HEK293 (cell line): Measurements from ENCODE around the gene RPL36.
A peak's percentile ranks its signal among the peaks of the same experiment; 100 is the strongest.

ENCODE experiments used
- BCL11B ChIP-seq: fragments of 450-650 bp; formaldehyde crosslinking; IDR thresholded peaks from 2 replicates; pipeline ENCODE4 v1.5.1; 2016; ENCODE audit warnings: low read depth, missing biosample characterization, missing genetic modification characterization
- HIC1 ChIP-seq: fragments of 450-650 bp; formaldehyde crosslinking; IDR thresholded peaks from 2 replicates; pipeline ENCODE4 v1.5.1; 2016; ENCODE audit warnings: missing biosample characterization, missing genetic modification characterization
- KLF8 ChIP-seq: fragments of 450-650 bp; formaldehyde crosslinking; IDR thresholded peaks from 2 replicates; pipeline ENCODE4 v1.5.1; 2016; ENCODE audit warnings: missing biosample characterization, missing genetic modification characterization
- SCRT1 ChIP-seq: fragments of 450-650 bp; formaldehyde crosslinking; IDR thresholded peaks from 2 replicates; pipeline ENCODE4 v1.5.1; 2016; ENCODE audit warnings: missing biosample characterization, missing genetic modification characterization, borderline replicate concordance
- SP3 ChIP-seq: fragments of 450-650 bp; formaldehyde crosslinking; IDR thresholded peaks from 2 replicates; pipeline ENCODE4 v1.5.1; 2016; ENCODE audit warnings: missing biosample characterization, missing genetic modification characterization
- SP7 ChIP-seq: fragments of 450-650 bp; formaldehyde crosslinking; IDR thresholded peaks from 2 replicates; pipeline ENCODE4 v1.5.1; 2016; ENCODE audit warnings: missing biosample characterization, missing genetic modification characterization
- ZBTB44 ChIP-seq: fragments of 450-650 bp; IDR thresholded peaks from 2 replicates; pipeline ENCODE4 v1.5.1; 2018; ENCODE audit warnings: missing biosample characterization, mild to moderate bottlenecking, missing genetic modification characterization
- ZBTB48 ChIP-seq: fragments of 450-650 bp; formaldehyde crosslinking; IDR thresholded peaks from 2 replicates; pipeline ENCODE4 v1.5.1; 2016; ENCODE audit warnings: missing biosample characterization, missing genetic modification characterization
- ZFHX2 ChIP-seq: fragments of 450-650 bp; formaldehyde crosslinking; conservative IDR thresholded peaks from 2 replicates; pipeline ENCODE4 v1.5.1; 2016; ENCODE audit warnings: missing biosample characterization, missing genetic modification characterization
- ZNF114 ChIP-seq: fragments of 450-650 bp; formaldehyde crosslinking; IDR thresholded peaks from 2 replicates; pipeline ENCODE4 v1.5.0; 2017; ENCODE audit warnings: missing biosample characterization, missing genetic modification characterization
- ZNF121 ChIP-seq: fragments of 450-650 bp; formaldehyde crosslinking; IDR thresholded peaks from 2 replicates; pipeline ENCODE4 v1.5.1; 2016; ENCODE audit warnings: missing biosample characterization, missing genetic modification characterization
- ZNF280D ChIP-seq: fragments of 450-650 bp; formaldehyde crosslinking; IDR thresholded peaks from 2 replicates; pipeline ENCODE4 v1.5.1; 2016; ENCODE audit warnings: missing biosample characterization, missing genetic modification characterization
- ZNF341 ChIP-seq: fragments of 450-650 bp; formaldehyde crosslinking; IDR thresholded peaks from 2 replicates; pipeline ENCODE4; 2016; ENCODE audit warnings: low read depth, missing biosample characterization, missing genetic modification characterization
- ZNF394 ChIP-seq: fragments of 450-650 bp; formaldehyde crosslinking; IDR thresholded peaks from 2 replicates; pipeline ENCODE4 v1.5.1; 2016; ENCODE audit warnings: missing biosample characterization, missing genetic modification characterization, mild to moderate bottlenecking, moderate library complexity, borderline replicate concordance
- ZNF398 ChIP-seq: fragments of 450-650 bp; formaldehyde crosslinking; IDR thresholded peaks from 2 replicates; pipeline ENCODE4 v1.5.1; 2017; ENCODE audit warnings: missing biosample characterization, missing genetic modification characterization
- ZNF555 ChIP-seq: fragments of 450-650 bp; formaldehyde crosslinking; conservative IDR thresholded peaks from 2 replicates; pipeline ENCODE4 v1.5.1; 2017; ENCODE audit warnings: missing biosample characterization, mild to moderate bottlenecking, missing genetic modification characterization, inconsistent platforms
- ZNF558 ChIP-seq: fragments of 450-650 bp; formaldehyde crosslinking; IDR thresholded peaks from 2 replicates; pipeline ENCODE4 v1.5.1; 2016; ENCODE audit warnings: missing biosample characterization, missing genetic modification characterization
- ZNF580 ChIP-seq: fragments of 450-650 bp; formaldehyde crosslinking; IDR thresholded peaks from 2 replicates; pipeline ENCODE4 v1.5.1; 2016; ENCODE audit warnings: missing biosample characterization, missing genetic modification characterization
- ZNF624 ChIP-seq: fragments of 450-650 bp; formaldehyde crosslinking; IDR thresholded peaks from 2 replicates; pipeline ENCODE4 v1.5.1; 2017; ENCODE audit warnings: missing biosample characterization, missing genetic modification characterization
- ZNF76 ChIP-seq: fragments of 450-650 bp; formaldehyde crosslinking; IDR thresholded peaks from 2 replicates; pipeline ENCODE4; 2016; ENCODE audit warnings: low read depth, missing biosample characterization, missing genetic modification characterization, borderline replicate concordance
- ZNF777 ChIP-seq: fragments of 450-650 bp; formaldehyde crosslinking; IDR thresholded peaks from 2 replicates; pipeline ENCODE4 v1.5.1; 2017; ENCODE audit warnings: missing biosample characterization, missing genetic modification characterization, borderline replicate concordance
- ZNF843 ChIP-seq: fragments of 450-650 bp; formaldehyde crosslinking; IDR thresholded peaks from 2 replicates; pipeline ENCODE4 v1.5.1; 2016; ENCODE audit warnings: missing biosample characterization, missing genetic modification characterization
- ZXDB ChIP-seq: fragments of 450-650 bp; formaldehyde crosslinking; IDR thresholded peaks from 2 replicates; pipeline ENCODE4 v1.5.1; 2016; ENCODE audit warnings: missing biosample characterization, missing genetic modification characterization

The RPL36 gene

GRCh38 chr19:5680084-5680436, 10.0 kb upstream of the RPL36 start (continued):
- TF ChIP-seq ZNF777 (tag by site-specific recombination) (no peak), ZNF114 (tag by site-specific recombination) (no peak), SP7 (0 out of 2 replicates have a peak, but pooled peaks have one; percentile 34), ZNF580 (tag by site-specific recombination) (0 out of 2 replicates have a peak, but pooled peaks have one; percentile 24), ZBTB44 (no peak), SP3 (tag by site-specific recombination) (no peak), ZNF558 (tag by site-specific recombination) (no peak), ZNF555 (tag by site-specific recombination) (no peak), ZBTB48 (tag by site-specific recombination) (no peak), ZNF341 (no peak), HIC1 (no peak), ZNF398 (tag by site-specific recombination) (no peak), ZNF280D (no peak), ZNF624 (tag by site-specific recombination) (no peak), ZNF121 (tag by site-specific recombination) (no peak), KLF8 (tag by site-specific recombination) (no peak), ZNF394 (no peak), ZFHX2 (tag by site-specific recombination) (peak; percentile 40; the same call in 1 of the 2 replicates), ZNF843 (tag by site-specific recombination) (no peak), ZXDB (tag by site-specific recombination) (no peak), BCL11B (peak; percentile 15; the same call in 1 of the 2 replicates), ZNF76 (no peak), SCRT1 (tag by site-specific recombination) (no peak)
